A673 (cell line): Measurements from ENCODE around the gene NPFFR2.

ENCODE experiments used
- EZH2 ChIP-seq: fragments of 200-600 bp; sonication (generic); IDR thresholded peaks from 2 replicates; pipeline ENCODE4 v1.6.1; 2017; ENCODE audit warnings: borderline replicate concordance, low read depth, mild to moderate bottlenecking, mixed read lengths, antibody characterized with exemption, low read length; ENCODE audit not compliant: poor library complexity, severe bottlenecking
- TF ChIP-seq, protein P1 (sequence below): fragments of 300-800, 200-600 bp; sonication (generic); conservative IDR thresholded peaks from 2 replicates; pipeline ENCODE4 v1.5.1; 2017; ENCODE audit warnings: low read depth, mild to moderate bottlenecking, antibody characterized with exemption, low read length, moderate library complexity, mixed read lengths

DNA sequence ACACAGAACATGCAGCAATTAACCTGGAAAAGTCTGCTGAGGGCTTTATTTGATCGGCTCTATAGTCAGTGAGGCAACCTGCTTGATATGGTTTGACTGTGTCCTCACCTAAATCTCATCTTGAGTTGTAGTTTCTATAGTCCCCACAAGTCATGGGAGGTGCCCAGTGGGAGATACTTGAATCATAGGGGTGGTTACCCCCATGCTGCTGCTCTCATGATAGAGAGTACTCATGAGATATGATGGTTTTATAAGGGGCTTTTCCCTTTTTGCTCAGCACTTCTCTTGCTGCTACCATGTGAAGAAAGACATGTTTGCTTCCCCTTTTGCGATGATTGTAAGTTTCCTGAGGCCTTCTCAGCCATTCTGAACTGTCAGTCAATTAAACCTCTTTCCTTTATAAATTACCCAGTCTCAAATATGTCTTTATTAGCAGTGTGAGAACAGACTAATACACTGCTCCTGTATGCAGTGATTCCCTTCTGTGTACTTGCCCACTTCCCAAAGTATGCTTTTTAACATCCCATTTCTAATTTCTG is 78.2 kb downstream of the NPFFR2 start:
- TF ChIP-seq, protein P1, sequence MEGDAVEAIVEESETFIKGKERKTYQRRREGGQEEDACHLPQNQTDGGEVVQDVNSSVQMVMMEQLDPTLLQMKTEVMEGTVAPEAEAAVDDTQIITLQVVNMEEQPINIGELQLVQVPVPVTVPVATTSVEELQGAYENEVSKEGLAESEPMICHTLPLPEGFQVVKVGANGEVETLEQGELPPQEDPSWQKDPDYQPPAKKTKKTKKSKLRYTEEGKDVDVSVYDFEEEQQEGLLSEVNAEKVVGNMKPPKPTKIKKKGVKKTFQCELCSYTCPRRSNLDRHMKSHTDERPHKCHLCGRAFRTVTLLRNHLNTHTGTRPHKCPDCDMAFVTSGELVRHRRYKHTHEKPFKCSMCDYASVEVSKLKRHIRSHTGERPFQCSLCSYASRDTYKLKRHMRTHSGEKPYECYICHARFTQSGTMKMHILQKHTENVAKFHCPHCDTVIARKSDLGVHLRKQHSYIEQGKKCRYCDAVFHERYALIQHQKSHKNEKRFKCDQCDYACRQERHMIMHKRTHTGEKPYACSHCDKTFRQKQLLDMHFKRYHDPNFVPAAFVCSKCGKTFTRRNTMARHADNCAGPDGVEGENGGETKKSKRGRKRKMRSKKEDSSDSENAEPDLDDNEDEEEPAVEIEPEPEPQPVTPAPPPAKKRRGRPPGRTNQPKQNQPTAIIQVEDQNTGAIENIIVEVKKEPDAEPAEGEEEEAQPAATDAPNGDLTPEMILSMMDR = no peak
- TF ChIP-seq EZH2 = no peak
